ENCODE data around the gene SNTG2.

SNTG2 gene

GRCh38 chr2:938181-939005 is 12.3 kb upstream of the SNTG2 start:
- Mint-ChIP-seq H3K9me3 (no peaks in the 10 kb centered on the region), H3K4me1 (peaks cover 5% of the 10 kb centered on the region), H3K36me3 (ENCODE audit: low read depth) (no peaks in the 10 kb centered on the region), H3K27ac (no peak overlapping the region), H3K27me3 (no peaks in the 10 kb centered on the region), H3K4me3 (no peak overlapping the region)
- ATAC-seq (no peak), DNase-seq (no peak)

- H3K4me1 Mint-ChIP-seq, result peaks cover 12% of the 10 kb centered on the region
- no peak overlapping the region for H3K27ac Mint-ChIP-seq
- no peaks in the 10 kb centered on the region for H3K27me3 Mint-ChIP-seq
- ATAC-seq (no peak), DNase-seq (no peak)
- H3K4me3 Mint-ChIP-seq, result no peak overlapping the region
- H3K9me3 Mint-ChIP-seq, result peaks cover 9% of the 10 kb centered on the region
- H3K36me3 Mint-ChIP-seq (ENCODE audit: low read depth), result peaks cover 2% of the 10 kb centered on the region
Observed at GRCh38 chr2:939936-940601, 10.6 kb upstream of the SNTG2 start.

GRCh38 chr2:941871-942270 is 8.8 kb upstream of the SNTG2 start:
- H3K36me3 Mint-ChIP-seq (ENCODE audit: low read depth), result peaks cover 4% of the 10 kb centered on the region
- no peak overlapping the region for H3K4me3 Mint-ChIP-seq
- DNase-seq, result no peak
- H3K27ac Mint-ChIP-seq, result no peak overlapping the region
- peaks cover 30% of the 10 kb centered on the region for H3K4me1 Mint-ChIP-seq
- no peak for ATAC-seq
- no peaks in the 10 kb centered on the region for H3K27me3 Mint-ChIP-seq
- peaks cover 9% of the 10 kb centered on the region for H3K9me3 Mint-ChIP-seq

GRCh38 chr2:942775-943460 is 7.7 kb upstream of the SNTG2 start:
- DNase-seq (no peak), ATAC-seq (no peak)
- Mint-ChIP-seq H3K27ac (no peak overlapping the region), H3K36me3 (ENCODE audit: low read depth) (peaks cover 4% of the 10 kb centered on the region), H3K9me3 (peaks cover 9% of the 10 kb centered on the region), H3K4me1 (peaks cover 36% of the 10 kb centered on the region), H3K27me3 (peaks cover 5% of the 10 kb centered on the region), H3K4me3 (no peak overlapping the region)

DNA sequence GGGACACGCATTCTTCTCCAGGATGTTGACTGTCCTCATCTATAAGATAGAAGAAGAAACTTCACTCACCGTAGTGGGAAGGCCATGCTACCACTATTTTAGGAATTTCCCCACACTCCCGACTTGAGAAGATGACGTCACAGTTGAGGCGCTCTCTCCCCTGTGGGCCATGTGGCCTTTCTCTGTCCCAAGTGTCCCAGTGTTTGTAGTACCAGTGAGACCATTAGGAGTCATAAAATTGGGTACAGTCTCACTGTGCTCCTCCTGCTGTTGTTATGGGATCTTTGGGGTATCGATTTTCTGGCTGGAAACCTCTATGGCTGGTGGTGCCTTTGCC is 7.2 kb upstream of the SNTG2 start:
- no peak for ATAC-seq
- no peak overlapping the region for H3K4me3 Mint-ChIP-seq
- H3K9me3 Mint-ChIP-seq, result peaks cover 9% of the 10 kb centered on the region
- peaks cover 4% of the 10 kb centered on the region for H3K36me3 Mint-ChIP-seq (ENCODE audit: low read depth)
- H3K27ac Mint-ChIP-seq, result no peak overlapping the region
- peaks cover 36% of the 10 kb centered on the region for H3K4me1 Mint-ChIP-seq
- no peak for DNase-seq
- peaks cover 5% of the 10 kb centered on the region for H3K27me3 Mint-ChIP-seq

- no peak for ATAC-seq
- no peak overlapping the region for H3K27ac Mint-ChIP-seq
Observed at GRCh38 chr2:943821-944220, 6.8 kb upstream of the SNTG2 start.

GRCh38 chr2:944693-945092 is 6.0 kb upstream of the SNTG2 start:
- peaks cover 9% of the 10 kb centered on the region for H3K9me3 Mint-ChIP-seq
- peaks cover 4% of the 10 kb centered on the region for H3K36me3 Mint-ChIP-seq (ENCODE audit: low read depth)
- H3K4me3 Mint-ChIP-seq, result peak overlapping the region; percentile 35
- H3K4me1 Mint-ChIP-seq, result peaks cover 43% of the 10 kb centered on the region
- peaks cover 8% of the 10 kb centered on the region for H3K27me3 Mint-ChIP-seq
- DNase-seq, result no peak
- ATAC-seq, result no peak
- peak overlapping the region; percentile 57 for H3K27ac Mint-ChIP-seq

More at GRCh38 chr2:943821-944220, 6.8 kb upstream of the SNTG2 start:
- H3K4me1 Mint-ChIP-seq, result peaks cover 39% of the 10 kb centered on the region
- peaks cover 4% of the 10 kb centered on the region for H3K36me3 Mint-ChIP-seq (ENCODE audit: low read depth)
- H3K27me3 Mint-ChIP-seq, result peaks cover 5% of the 10 kb centered on the region
- H3K4me3 Mint-ChIP-seq, result no peak overlapping the region
- H3K9me3 Mint-ChIP-seq, result peaks cover 9% of the 10 kb centered on the region
- no peak for DNase-seq

- no peak for ATAC-seq
- peaks cover 4% of the 10 kb centered on the region for H3K36me3 Mint-ChIP-seq (ENCODE audit: low read depth)
- peaks cover 45% of the 10 kb centered on the region for H3K4me1 Mint-ChIP-seq
- DNase-seq, result no peak
- peaks cover 9% of the 10 kb centered on the region for H3K9me3 Mint-ChIP-seq
- H3K27ac Mint-ChIP-seq, result peak overlapping the region; percentile 90
- H3K4me3 Mint-ChIP-seq, result no peak overlapping the region
- H3K27me3 Mint-ChIP-seq, result peaks cover 8% of the 10 kb centered on the region
Observed at GRCh38 chr2:945104-945503, 5.5 kb upstream of the SNTG2 start.

DNA sequence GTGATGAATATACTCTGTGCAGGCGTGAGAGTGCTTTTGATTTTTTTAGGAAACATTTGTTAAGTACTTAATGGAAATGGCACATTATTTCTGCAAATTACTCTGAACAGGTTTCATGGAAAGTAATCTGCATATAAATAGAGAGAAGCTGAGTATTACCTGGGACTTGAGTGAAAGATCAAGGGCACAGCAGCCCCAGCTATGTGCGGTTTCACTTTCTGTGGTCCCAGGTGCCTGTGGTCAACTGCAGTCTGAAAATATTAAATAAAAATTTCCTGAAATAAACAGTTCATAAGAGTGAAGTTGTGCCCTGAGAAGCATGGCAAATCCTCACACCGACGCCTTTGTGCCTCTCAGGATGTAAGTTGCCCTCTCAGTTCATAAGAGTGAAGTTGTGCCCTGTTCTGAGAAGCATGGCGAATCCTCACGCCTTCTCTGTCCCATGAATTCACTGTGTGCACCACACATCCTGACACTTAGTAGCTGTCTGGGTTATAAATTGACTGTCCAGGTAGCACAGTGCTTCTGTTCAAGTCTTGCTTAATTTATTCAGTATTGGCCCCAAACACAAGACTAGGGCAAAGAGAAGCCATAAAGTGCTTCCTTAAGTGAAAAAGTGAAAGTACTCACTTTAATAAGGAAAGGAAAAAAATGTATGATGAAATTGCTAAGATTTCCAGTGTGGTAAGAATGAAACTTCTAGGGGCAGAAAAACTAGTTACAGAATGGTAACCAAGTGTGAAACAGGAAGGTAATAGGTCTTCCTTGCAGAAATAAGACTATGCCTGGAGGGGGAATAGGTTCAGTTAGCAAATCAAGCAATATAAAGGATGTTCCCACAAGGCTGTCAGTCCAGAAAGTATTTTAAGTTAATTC is 4.3 kb upstream of the SNTG2 start:
- peak; percentile 67 for ATAC-seq
- Mint-ChIP-seq H3K4me3 (peak overlapping the region; percentile 64), H3K27ac (peak overlapping the region; percentile 90), H3K4me1 (peaks cover 45% of the 10 kb centered on the region), H3K36me3 (ENCODE audit: low read depth) (peaks cover 4% of the 10 kb centered on the region), H3K9me3 (peaks cover 9% of the 10 kb centered on the region), H3K27me3 (peaks cover 8% of the 10 kb centered on the region)
- peak; percentile 27 for DNase-seq

- peaks cover 54% of the 10 kb centered on the region for H3K4me1 Mint-ChIP-seq
- ATAC-seq (no peak), DNase-seq (no peak)
Observed at GRCh38 chr2:949384-950079, 1.1 kb upstream of the SNTG2 start.

DNA sequence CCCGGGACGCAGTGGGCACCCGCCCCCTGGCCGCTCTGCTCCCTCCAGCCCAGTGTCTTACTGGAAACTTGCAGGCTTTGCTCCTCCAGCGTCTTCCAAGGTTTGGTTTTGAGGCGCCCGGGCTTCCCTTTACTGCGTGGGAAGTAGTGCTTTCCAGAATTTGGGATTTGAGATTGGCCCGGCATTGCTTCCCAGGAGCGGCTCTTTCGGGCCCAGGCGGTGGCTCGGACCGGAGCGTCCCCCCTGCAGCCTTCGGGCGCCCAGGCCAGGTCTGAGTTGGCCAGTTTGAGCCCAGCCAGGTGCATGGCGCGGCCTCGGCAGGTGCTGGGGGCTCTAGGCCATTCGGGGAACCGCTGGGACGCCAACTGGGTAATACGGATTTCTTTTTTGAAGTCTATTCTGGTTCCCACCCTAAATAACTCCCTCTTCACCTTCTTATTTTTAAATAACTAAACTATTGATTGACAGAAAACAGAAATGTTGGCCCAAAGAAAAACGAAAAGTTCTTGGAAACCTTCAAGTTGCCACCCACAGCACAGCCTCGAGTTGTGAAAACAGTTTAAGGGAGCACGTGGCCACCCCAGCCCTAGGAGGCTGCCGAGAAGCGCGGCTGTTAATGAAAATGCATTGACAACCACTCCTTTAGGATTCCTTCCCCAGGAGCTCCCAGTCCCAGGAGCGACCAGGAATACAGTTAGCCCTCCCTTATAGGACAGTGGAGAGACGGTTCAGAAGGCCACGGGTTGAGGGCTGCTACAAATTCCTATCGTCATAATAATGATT is 766 bp downstream of the SNTG2 start:
- ATAC-seq (no peak), DNase-seq (no peak)
- H3K36me3 Mint-ChIP-seq (ENCODE audit: low read depth), result no peaks in the 10 kb centered on the region
- H3K4me3 Mint-ChIP-seq, result peak overlapping the region; percentile 69
- H3K9me3 Mint-ChIP-seq, result no peaks in the 10 kb centered on the region
- H3K27me3 Mint-ChIP-seq, result peaks cover 31% of the 10 kb centered on the region
- H3K4me1 Mint-ChIP-seq, result peaks cover 36% of the 10 kb centered on the region
- H3K27ac Mint-ChIP-seq, result no peak overlapping the region

More at GRCh38 chr2:949384-950079, 1.1 kb upstream of the SNTG2 start:
- H3K4me3 Mint-ChIP-seq, result peak overlapping the region; percentile 75
- H3K27me3 Mint-ChIP-seq, result peaks cover 31% of the 10 kb centered on the region
- H3K9me3 Mint-ChIP-seq, result peaks cover 4% of the 10 kb centered on the region
- peak overlapping the region; percentile 73 for H3K27ac Mint-ChIP-seq
- peaks cover 4% of the 10 kb centered on the region for H3K36me3 Mint-ChIP-seq (ENCODE audit: low read depth)

- H3K36me3 Mint-ChIP-seq (ENCODE audit: low read depth), result no peaks in the 10 kb centered on the region
- ATAC-seq (no peak), DNase-seq (no peak)
- H3K27me3 Mint-ChIP-seq, result peaks cover 26% of the 10 kb centered on the region
- H3K9me3 Mint-ChIP-seq, result no peaks in the 10 kb centered on the region
- H3K4me3 Mint-ChIP-seq, result no peak overlapping the region
- H3K27ac Mint-ChIP-seq, result no peak overlapping the region
- H3K4me1 Mint-ChIP-seq, result peaks cover 25% of the 10 kb centered on the region
Observed at GRCh38 chr2:953408-953807, 2.8 kb downstream of the SNTG2 start.

DNA sequence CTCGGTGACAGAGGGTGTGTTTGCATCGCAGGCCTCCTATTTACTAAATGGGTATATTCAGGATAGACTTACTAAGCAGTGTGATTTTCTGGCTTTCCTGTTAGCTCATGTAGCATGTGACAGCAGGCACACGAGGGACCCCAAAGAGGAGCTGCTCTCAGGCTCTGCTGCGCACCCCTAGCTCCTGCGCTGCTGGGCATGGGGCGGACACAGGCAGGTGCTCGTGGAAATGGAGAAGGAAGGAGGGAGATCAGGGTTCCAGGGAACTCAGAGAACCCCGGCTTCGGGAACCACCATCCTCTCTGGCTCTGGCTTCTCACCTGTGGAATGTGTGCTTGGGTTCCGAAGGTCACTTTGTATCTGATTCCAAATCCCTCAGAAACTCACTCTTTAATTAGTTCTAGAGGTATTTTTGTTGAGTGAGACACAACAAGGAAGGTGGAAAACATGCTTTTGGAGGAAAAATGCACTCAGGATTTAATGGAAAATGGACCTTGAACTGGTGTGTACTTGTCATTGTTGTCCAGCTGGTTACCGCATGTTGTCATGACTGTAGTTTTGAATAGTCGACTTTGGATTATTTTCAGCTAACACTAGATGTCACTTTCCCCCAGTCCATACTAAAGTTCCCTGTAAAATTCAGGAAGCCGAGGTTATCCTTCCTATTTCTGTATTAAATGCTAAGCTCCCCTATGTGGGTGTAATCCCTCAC is 3.5 kb downstream of the SNTG2 start:
- H3K27me3 Mint-ChIP-seq, result peaks cover 26% of the 10 kb centered on the region
- H3K9me3 Mint-ChIP-seq, result no peaks in the 10 kb centered on the region
- H3K4me1 Mint-ChIP-seq, result peaks cover 22% of the 10 kb centered on the region
- no peaks in the 10 kb centered on the region for H3K36me3 Mint-ChIP-seq (ENCODE audit: low read depth)
- ATAC-seq (no peak), DNase-seq (no peak)
- no peak overlapping the region for H3K4me3 Mint-ChIP-seq
- H3K27ac Mint-ChIP-seq, result no peak overlapping the region

Data from activated naive CD8-positive, alpha-beta T cell treated with anti-CD3 and anti-CD28 coated beads, Interleukin-2, amount 50 U/mL, for 24 hours (primary cell).